Body of pancreas (tissue), 4 donors: Measurements from ENCODE around the gene SENP6. TPM values are rescaled to one million over a fixed set of nuclear protein-coding genes. Genes with fewer than 3 reads are reported as not detected.
"Not testable (repeated sequence)": the region's sequence is repeated elsewhere in the genome, so short reads cannot be mapped to it uniquely, and the experiment has no call there.

Experiments used
- ATAC-seq: fragments of 150-250 bp; one replicate; pipeline ENCODE4 v1.9.1; 2016
- DNase-seq, 4 donors: peaks; one replicate each; pipeline ENCODE4 v3.0.0-alpha.2; 2019
- H3K27ac ChIP-seq, 4 donors: fragments of 200-600 bp; sonication (generic); 1 replicate in 3 of 4; 2 replicates in 1 of 4; pipeline versions ENCODE4 v1.5.1 to v1.6.1; 2016 to 2019; ENCODE audit warnings: mild to moderate bottlenecking in 1 of 4, mixed read lengths in 1 of 4, moderate library complexity in 1 of 4
- H3K27me3 ChIP-seq, 2 donors: fragments of 200-600 bp; sonication (generic); one replicate each; pipeline ENCODE4 v1.6.0; 2016; ENCODE audit warnings: mild to moderate bottlenecking in 1 of 2
- H3K36me3 ChIP-seq, 2 donors: fragments of 200-600 bp; sonication (generic); replicated peaks in 1 of 2; 2 replicates each; pipeline ENCODE4 v1.5.1; 2016; ENCODE audit warnings: low read depth in 2 of 2; ENCODE audit not compliant: insufficient read depth in 1 of 2
- H3K4me1 ChIP-seq: fragments of 200-600 bp; sonication (generic); one replicate; pipeline ENCODE4 v1.6.0; 2016
- H3K4me3 ChIP-seq, 2 donors: fragments of 200-600 bp; sonication (generic); 1 replicate in 1 of 2; 2 replicates in 1 of 2; pipeline ENCODE4 v1.5.1; 2016 to 2019
- H3K9me3 ChIP-seq, 3 donors: fragments of 200-600 bp; sonication (generic); 1 replicate in 2 of 3; 2 replicates in 1 of 3; pipeline ENCODE4 v1.5.1; 2016
- POLR2A ChIP-seq, 3 donors: fragments of 450-650 bp; IDR thresholded peaks; one replicate each; pipeline ENCODE4 v1.6.1; 2016; ENCODE audit warnings: antibody characterized with exemption in 3 of 3, mild to moderate bottlenecking in 2 of 3
- WGBS, 2 donors: methylation state at CpG; one replicate each; pipeline ENCODE4 v1.1.5; 2017; 5-methylcytosine and 5-hydroxymethylcytosine counted together
- intact Hi-C: fragments of 100-400 bp; cut with DNase I; formaldehyde crosslinking; loops from one replicate; pipeline ENCODE4 v1.15.1; 2023
- total RNA-seq, 2 donors: library from RNA; depleted of rRNA; stranded (reverse); fragments of >200 nt; gene quantifications; one replicate each; pipeline ENCODE4 v1.1.0, GENCODE V29; 2016
- TF ChIP-seq, protein P1 (sequence below), 7 experiments: fragments of 450-650 bp in 4 of 7; fragments of 200-600 bp in 3 of 7; sonication (generic) in 3 of 7; IDR thresholded peaks; one replicate each; pipeline ENCODE4 v1.5.1; 2016 to 2019; ENCODE audit warnings: antibody characterized with exemption in 7 of 7

The SENP6 gene
- total RNA-seq, 2 donors from 2014 or later: 68.6 to 75.2 TPM

DNA sequence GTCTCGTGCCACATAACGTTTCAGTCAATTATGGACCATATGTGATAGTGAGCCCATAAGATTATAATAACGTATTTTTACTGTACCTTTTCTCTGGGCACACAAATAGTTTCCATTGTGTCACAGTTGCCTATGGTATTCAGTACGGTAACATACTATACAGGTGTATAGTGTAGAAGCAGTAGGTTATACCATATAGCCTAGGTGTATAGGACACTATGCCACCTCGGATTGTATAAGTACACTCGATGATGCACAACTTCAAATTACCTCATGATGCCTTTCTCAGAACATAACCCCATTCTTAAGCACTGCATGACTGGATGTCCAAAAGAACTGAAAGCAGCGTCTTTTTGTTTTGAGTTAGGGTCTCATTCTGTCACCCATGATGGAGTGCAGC lies 87.9 kb downstream of the SENP6 start:
- no peak for ATAC-seq
- Histone ChIP-seq H3K36me3 (no peaks in the 10 kb centered on the region), H3K27ac (no peak overlapping the region), H3K4me3 (no peak overlapping the region), H3K27me3 (no peaks in the 10 kb centered on the region), H3K4me1 (no peaks in the 10 kb centered on the region), H3K9me3 (no peaks in the 10 kb centered on the region)
- 80 to 97% methylated on average over 7 of the region's 7 CpGs for WGBS, 2 donors
- intact Hi-C loops: no loop called here
- no peak for TF ChIP-seq POLR2A (IDR thresholded peaks at IDR 0.05)
- TF ChIP-seq, protein P1, sequence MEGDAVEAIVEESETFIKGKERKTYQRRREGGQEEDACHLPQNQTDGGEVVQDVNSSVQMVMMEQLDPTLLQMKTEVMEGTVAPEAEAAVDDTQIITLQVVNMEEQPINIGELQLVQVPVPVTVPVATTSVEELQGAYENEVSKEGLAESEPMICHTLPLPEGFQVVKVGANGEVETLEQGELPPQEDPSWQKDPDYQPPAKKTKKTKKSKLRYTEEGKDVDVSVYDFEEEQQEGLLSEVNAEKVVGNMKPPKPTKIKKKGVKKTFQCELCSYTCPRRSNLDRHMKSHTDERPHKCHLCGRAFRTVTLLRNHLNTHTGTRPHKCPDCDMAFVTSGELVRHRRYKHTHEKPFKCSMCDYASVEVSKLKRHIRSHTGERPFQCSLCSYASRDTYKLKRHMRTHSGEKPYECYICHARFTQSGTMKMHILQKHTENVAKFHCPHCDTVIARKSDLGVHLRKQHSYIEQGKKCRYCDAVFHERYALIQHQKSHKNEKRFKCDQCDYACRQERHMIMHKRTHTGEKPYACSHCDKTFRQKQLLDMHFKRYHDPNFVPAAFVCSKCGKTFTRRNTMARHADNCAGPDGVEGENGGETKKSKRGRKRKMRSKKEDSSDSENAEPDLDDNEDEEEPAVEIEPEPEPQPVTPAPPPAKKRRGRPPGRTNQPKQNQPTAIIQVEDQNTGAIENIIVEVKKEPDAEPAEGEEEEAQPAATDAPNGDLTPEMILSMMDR (IDR thresholded peaks at IDR 0.05): no peak
- no peak for DNase-seq

DNA sequence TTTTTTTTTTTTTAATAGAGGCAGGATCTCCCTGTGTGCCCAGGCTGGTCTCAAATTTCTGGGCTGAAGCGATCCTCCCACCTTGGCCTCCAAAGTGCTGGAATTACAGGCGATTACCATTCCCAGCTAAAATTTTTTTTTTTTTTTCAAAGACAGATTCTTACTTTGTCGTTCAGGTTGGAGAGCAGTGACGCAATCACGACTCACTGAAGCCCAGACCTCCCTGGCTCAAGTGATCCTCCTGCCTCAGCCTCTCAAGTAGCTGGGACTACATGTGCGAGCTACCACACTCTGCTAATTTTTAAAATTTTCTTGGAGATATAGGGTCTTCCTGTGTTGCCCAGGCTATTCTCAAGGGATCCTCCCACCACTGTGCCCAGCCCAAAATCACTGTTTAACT lies 89.3 kb downstream of the SENP6 start:
- intact Hi-C loops: no loop called here
- Histone ChIP-seq H3K27me3 (peaks cover 0 to under 1% of the 10 kb centered on the region in 2 donors), H3K27ac (no peak overlapping the region), H3K4me3 (no peak overlapping the region), H3K4me1 (no peaks in the 10 kb centered on the region), H3K9me3 (no peaks in the 10 kb centered on the region), H3K36me3 (no peaks in the 10 kb centered on the region)
- TF ChIP-seq, protein P1 (IDR thresholded peaks at IDR 0.05): no peak
- TF ChIP-seq POLR2A (IDR thresholded peaks at IDR 0.05): no peak
- DNase-seq: no peak
- ATAC-seq: no peak
- 94 to 97% methylated on average over 6 of the region's 6 CpGs for WGBS, 2 donors

DNA sequence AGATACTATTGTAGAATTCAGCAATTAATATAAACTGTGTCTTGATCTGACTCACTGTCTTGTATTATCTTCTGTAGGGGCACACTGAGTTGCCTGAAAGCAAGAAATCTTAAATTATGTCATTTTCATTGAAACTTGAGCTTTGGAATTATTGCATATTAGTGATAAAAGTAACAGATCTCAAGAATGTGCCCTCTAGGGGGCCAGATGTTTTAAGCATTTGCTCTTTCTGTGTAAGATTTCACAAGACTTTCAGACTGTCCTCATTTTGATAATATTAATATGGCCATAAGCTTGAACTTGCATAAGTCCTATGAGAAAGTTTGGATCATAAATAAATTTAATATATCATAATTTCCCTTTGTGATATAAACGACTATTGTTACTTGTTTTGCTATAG lies 91.9 kb downstream of the SENP6 start:
- ATAC-seq: no peak
- 74 to 86% methylated on average over 1 of the region's 1 CpG for WGBS, 2 donors
- no peak for DNase-seq
- Histone ChIP-seq H3K27me3 (peaks cover 0 to 3% of the 10 kb centered on the region in 2 donors), H3K27ac (no peak overlapping the region), H3K36me3 (peaks cover 0 to 4% of the 10 kb centered on the region in 2 donors), H3K4me3 (no peak overlapping the region), H3K4me1 (no peaks in the 10 kb centered on the region), H3K9me3 (no peaks in the 10 kb centered on the region)
- intact Hi-C loops: no loop called here
- TF ChIP-seq, protein P1 (IDR thresholded peaks at IDR 0.05): peak in 1 of 7 experiments; percentile 3
- no peak for TF ChIP-seq POLR2A (IDR thresholded peaks at IDR 0.05)

DNA sequence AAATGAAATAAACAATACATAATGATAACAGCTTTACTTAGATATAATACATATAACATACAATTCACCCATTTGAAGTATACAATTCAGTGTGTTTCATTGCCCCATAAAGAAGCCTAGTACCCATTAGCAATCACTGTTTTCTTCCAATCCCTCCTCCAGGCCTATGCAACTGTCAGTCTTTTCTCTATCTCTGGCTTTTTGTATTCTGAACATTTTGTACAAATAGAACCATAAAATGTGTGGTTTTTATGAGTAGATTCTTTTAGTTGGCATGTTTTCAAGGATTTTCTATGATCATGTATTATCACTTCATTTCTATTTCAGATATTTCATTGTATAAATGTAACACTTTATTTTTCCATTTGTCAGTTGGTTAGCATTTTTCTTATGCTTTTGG lies 92.7 kb downstream of the SENP6 start:
- DNase-seq (no peak), ATAC-seq (no peak)
- intact Hi-C loops: no loop called here
- peaks cover 0 to 4% of the 10 kb centered on the region in 2 donors for H3K36me3 ChIP-seq
- H3K27ac ChIP-seq: no peak overlapping the region
- TF ChIP-seq, protein P1 (IDR thresholded peaks at IDR 0.05): no peak
- TF ChIP-seq POLR2A (IDR thresholded peaks at IDR 0.05): no peak
- H3K9me3 ChIP-seq: no peaks in the 10 kb centered on the region
- H3K4me1 ChIP-seq: no peaks in the 10 kb centered on the region
- H3K27me3 ChIP-seq: peaks cover 0 to 3% of the 10 kb centered on the region in 2 donors
- no peak overlapping the region for H3K4me3 ChIP-seq

DNA sequence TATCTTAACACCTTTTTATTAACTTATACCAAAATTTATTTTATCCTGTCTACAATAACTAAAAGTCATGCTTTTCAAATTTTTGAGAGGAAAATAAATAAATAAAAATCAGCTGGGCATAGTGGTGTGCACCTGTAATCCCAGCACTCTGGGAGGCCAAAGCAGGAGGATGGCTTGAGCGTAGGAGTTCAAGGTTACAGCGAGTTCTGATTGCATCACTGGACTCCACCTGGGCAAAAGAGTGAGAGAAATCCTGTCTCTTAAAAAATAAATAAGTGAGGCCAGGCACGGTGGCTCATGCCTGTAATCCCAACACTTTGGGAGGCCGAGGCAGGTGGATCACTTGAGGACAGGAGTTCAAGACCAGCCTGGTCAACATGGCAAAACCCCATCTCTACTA lies 106.7 kb downstream of the SENP6 start:
- peaks cover 0 to 16% of the 10 kb centered on the region in 2 donors for H3K36me3 ChIP-seq
- H3K9me3 ChIP-seq, ATAC-seq, H3K27ac ChIP-seq, DNase-seq, intact Hi-C loops, H3K27me3 ChIP-seq, H3K4me1 ChIP-seq, H3K4me3 ChIP-seq: not testable (repeated sequence)
- WGBS, 2 donors: 96 to 100% methylated on average over 4 of the region's 4 CpGs
